GM12873 (cell line): ENCODE results near the gene RNPS1.

ENCODE experiments used
- TF ChIP-seq, protein P1 (sequence below): IDR thresholded peaks from 2 replicates; pipeline ENCODE4 v1.5.1; 2012; ENCODE audit warnings: low read depth, mild to moderate bottlenecking, moderate library complexity, low read length, control low read depth; ENCODE audit not compliant: insufficient read depth; ENCODE audit errors: missing control alignments

Gene RNPS1

DNA sequence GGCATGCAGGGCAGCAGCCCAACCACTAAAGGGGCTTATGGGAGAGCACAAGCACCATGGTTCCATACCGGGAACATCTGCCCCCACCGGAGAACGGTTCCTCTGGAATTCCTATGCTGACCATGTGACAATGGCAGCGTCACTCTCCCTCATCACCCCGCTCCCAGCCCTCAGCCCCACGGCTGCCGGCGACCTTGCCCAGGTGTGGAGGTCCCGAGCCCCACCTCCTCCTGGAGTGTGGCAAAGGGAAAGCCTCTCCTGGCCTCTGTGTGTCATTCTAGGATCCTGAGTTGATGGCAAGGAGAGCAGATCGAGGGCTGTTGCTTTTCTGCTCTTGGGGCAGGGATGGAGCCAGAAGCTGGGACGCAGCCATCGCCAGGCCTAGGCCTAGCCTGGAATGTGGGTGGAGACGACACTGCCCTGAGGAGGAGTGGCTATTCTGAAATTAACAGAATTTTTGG, 17.8 kb upstream of the RNPS1 start:
- TF ChIP-seq, protein P1, sequence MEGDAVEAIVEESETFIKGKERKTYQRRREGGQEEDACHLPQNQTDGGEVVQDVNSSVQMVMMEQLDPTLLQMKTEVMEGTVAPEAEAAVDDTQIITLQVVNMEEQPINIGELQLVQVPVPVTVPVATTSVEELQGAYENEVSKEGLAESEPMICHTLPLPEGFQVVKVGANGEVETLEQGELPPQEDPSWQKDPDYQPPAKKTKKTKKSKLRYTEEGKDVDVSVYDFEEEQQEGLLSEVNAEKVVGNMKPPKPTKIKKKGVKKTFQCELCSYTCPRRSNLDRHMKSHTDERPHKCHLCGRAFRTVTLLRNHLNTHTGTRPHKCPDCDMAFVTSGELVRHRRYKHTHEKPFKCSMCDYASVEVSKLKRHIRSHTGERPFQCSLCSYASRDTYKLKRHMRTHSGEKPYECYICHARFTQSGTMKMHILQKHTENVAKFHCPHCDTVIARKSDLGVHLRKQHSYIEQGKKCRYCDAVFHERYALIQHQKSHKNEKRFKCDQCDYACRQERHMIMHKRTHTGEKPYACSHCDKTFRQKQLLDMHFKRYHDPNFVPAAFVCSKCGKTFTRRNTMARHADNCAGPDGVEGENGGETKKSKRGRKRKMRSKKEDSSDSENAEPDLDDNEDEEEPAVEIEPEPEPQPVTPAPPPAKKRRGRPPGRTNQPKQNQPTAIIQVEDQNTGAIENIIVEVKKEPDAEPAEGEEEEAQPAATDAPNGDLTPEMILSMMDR = no peak

GRCh38 chr16:2284797-2285576, 17.1 kb upstream of the RNPS1 start:
- TF ChIP-seq, protein P1 = no peak

DNA sequence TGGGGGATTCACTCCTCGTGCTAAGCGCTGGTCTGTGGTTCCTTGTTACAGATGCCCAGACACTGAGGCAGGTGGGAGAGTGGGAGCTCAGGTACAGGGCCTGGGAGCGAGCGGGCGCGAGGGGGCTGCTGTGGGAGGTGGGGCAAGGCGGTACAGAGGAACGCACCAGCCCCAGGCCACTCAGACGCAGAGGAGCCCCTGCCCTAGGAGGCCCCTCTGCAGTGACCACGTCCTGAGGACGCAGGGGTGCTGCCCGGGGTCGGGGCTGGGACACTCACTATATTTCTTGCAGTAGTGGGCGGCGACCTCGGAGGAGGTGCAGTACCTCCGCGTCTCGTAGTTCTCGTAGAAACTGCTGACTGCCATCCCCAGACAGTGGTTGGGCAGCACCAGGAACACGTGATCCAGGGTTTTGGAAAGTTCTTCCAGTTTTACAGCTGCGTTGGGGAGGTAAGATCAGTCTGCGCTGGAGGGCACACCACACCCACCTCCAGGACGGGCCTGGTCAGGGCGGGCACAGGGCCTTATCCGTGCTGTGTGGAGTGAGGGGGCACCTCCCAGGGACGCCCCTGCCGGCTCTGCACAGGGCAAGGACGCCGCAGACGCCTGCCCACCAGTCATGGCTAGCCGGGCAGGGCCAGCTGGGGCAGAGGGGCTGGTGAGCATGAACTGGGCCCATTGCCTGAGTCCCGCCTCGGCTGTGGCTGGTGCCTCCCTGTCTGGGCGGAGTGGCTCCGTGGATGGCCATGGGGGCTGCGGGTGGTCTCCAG, 16.3 kb upstream of the RNPS1 start:
- TF ChIP-seq, protein P1 = no peak

GRCh38 chr16:2282866-2283555, 15.1 kb upstream of the RNPS1 start:
- TF ChIP-seq, protein P1 = no peak

GRCh38 chr16:2282262-2282661, 14.3 kb upstream of the RNPS1 start:
- TF ChIP-seq, protein P1 = no peak

DNA sequence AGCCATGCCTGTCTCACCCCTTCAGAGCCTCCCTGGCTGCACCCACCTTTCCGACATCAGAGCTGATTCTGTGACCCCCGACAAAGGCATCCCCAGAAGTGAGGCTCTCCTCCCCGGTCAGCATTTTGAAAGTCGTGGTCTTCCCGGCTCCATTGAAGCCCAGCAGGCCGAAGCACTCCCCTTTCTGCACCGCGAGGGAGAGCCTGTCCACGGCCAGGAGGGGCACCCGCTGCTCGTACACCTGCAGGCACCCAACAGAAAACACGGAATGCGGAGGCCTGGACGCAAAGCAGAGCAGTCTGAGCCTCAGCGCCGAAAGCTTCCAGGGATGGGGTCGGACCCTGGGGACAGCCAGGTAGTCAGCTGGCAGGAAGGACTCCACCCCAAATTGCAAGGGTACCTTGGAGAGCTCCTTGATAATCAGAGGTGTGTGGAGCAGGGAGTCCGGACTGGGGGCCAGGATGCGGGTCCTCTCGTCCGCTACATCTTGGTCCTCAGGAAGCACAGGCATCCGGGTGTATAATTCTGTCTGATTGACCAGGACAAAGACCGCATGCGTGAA, 13.1 kb upstream of the RNPS1 start:
- TF ChIP-seq, protein P1 = no peak
